Measurements from ENCODE around the gene HIVEP3. TPM values are rescaled to one million over a fixed set of nuclear protein-coding genes. Genes with fewer than 3 reads are reported as not detected.
A peak's percentile ranks its signal among the peaks of the same experiment; 100 is the strongest.

HIVEP3 gene
- total RNA-seq, 8 experiments from 2014 or later: 3.1 to 8.0 (median 4.6) TPM

- in situ Hi-C loops (cut with MboI; ENCODE audit: low pct_unique_long_range_greater_than_20kb in 2 of 9, low sequenced_read_pairs in 9 of 9, unreplicated experiment in 9 of 9): loop anchor here in 4 of 9 experiments (25.0 kb wide), 3 partner anchors 205 to 580 kb away; partner anchors contain the start of genes GUCA2A (in 2 of the 4) and GUCA2B (in 2 of the 4)
- Histone ChIP-seq H3K4me3 (no peak overlapping the region), H3K4me1 (replicated peaks in 1 of 2) (no peaks in the 10 kb centered on the region), H3K27ac (no peak overlapping the region)
- WGBS, 10 experiments: 40 to 100% (median 92%) methylated on average over 1 to 10 of the region's 10 CpGs; no CpG with 5 or more reads in 5 of the 10 experiments
- ATAC-seq (replicated peaks in 6 of 8): no peak
Observed at GRCh38 chr1:41582004-41582325, 336.8 kb downstream of the HIVEP3 start.

- Histone ChIP-seq H3K27ac (no peak overlapping the region), H3K4me3 (no peak overlapping the region), H3K4me1 (replicated peaks in 1 of 2) (no peaks in the 10 kb centered on the region)
- WGBS, 10 experiments: 67 to 100% (median 87%) methylated on average over 1 to 16 of the region's 19 CpGs; no CpG with 5 or more reads in 4 of the 10 experiments
- no peak for ATAC-seq (replicated peaks in 6 of 8)
- in situ Hi-C loops (cut with MboI; ENCODE audit: low pct_unique_long_range_greater_than_20kb in 2 of 9, low sequenced_read_pairs in 9 of 9, unreplicated experiment in 9 of 9): loop anchor here in 4 of 9 experiments (25.0 kb wide), 3 partner anchors 206 to 581 kb away; partner anchors contain the start of genes GUCA2A (in 2 of the 4) and GUCA2B (in 2 of the 4)
Observed at GRCh38 chr1:41581216-41582003, 337.3 kb downstream of the HIVEP3 start.

- in situ Hi-C loops (cut with MboI; ENCODE audit: low pct_unique_long_range_greater_than_20kb in 2 of 9, low sequenced_read_pairs in 9 of 9, unreplicated experiment in 9 of 9): loop anchor here in 4 of 9 experiments (25.0 kb wide), 3 partner anchors 207 to 582 kb away; partner anchors contain the start of genes GUCA2A (in 2 of the 4) and GUCA2B (in 2 of the 4)
Observed at GRCh38 chr1:41580520-41581172, 338.1 kb downstream of the HIVEP3 start.

DNA sequence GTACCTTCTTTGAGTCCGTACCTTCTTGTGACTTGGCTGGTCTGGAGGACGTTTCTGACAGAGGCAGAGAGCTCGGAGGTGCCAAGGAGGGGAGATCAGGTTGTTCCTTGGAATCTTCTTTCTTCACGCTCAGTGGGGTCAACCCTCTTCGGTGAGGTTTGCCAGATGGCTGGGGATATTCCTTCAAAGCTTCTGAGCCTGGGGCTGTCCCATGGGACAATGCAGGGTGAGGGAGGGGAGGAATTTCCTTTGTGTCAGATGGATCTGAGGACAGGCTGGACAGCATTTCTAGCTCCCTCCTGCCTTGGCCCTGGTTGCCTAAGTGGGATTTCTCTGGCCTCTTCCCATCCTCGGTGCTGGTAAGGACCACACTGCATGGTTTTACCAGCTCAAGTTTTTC is 338.7 kb downstream of the HIVEP3 start:
- Histone ChIP-seq H3K4me3 (no peak overlapping the region), H3K4me1 (replicated peaks in 1 of 2) (no peaks in the 10 kb centered on the region), H3K27ac (no peak overlapping the region)
- no peak for ATAC-seq (replicated peaks in 6 of 8)
- in situ Hi-C loops (cut with MboI; ENCODE audit: low pct_unique_long_range_greater_than_20kb in 2 of 9, low sequenced_read_pairs in 9 of 9, unreplicated experiment in 9 of 9): loop anchor here in 4 of 9 experiments (25.0 kb wide), 3 partner anchors 207 to 582 kb away; partner anchors contain the start of genes GUCA2A (in 2 of the 4) and GUCA2B (in 2 of the 4)
- 73 to 100% (median 85%) methylated on average over 1 to 5 of the region's 6 CpGs; no CpG with 5 or more reads in 3 of the 10 experiments for WGBS, 10 experiments

More at GRCh38 chr1:41580520-41581172, 338.1 kb downstream of the HIVEP3 start:
- Histone ChIP-seq H3K27ac (no peak overlapping the region), H3K4me3 (no peak overlapping the region), H3K4me1 (replicated peaks in 1 of 2) (no peaks in the 10 kb centered on the region)
- ATAC-seq (replicated peaks in 6 of 8): no peak
- WGBS, 10 experiments: 65 to 100% (median 90%) methylated on average over 2 to 4 of the region's 7 CpGs; no CpG with 5 or more reads in 7 of the 10 experiments

DNA sequence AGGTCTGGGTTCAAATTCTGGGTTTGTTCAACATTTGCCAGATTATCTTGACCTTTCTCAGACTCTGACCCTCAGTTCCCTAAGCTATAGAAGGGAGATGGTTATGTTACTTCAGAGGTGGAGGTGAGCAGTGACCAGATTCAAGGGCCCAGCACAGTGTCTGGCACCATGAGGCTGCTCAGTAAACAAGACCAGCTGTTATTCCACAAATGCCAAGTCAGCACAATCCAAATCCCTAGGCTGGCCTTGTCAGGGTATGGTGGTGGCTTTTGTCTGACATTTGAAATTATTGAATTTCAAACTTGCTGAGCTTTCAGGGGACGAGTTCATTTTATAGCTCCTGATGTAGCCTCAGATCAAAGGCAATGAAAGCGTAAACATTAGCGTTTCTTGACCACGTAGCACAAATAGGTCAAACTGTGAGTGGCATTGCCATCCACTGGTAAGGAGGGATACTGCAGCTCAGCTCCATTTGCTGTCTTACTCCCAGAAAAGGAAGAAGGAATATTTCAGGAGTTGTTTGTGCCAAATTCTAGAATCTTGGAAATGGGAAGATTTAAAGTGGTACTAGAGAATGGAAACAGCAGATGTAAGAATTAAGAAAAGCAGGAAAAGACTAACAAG is 339.9 kb downstream of the HIVEP3 start:
- in situ Hi-C loops (cut with MboI; ENCODE audit: low pct_unique_long_range_greater_than_20kb in 2 of 9, low sequenced_read_pairs in 9 of 9, unreplicated experiment in 9 of 9): loop anchor here in 4 of 9 experiments (25.0 kb wide), 3 partner anchors 208 to 583 kb away; partner anchors contain the start of genes GUCA2A (in 2 of the 4) and GUCA2B (in 2 of the 4)
- ATAC-seq (replicated peaks in 6 of 8): peak in 1 of 8 experiments; percentile 34

DNA sequence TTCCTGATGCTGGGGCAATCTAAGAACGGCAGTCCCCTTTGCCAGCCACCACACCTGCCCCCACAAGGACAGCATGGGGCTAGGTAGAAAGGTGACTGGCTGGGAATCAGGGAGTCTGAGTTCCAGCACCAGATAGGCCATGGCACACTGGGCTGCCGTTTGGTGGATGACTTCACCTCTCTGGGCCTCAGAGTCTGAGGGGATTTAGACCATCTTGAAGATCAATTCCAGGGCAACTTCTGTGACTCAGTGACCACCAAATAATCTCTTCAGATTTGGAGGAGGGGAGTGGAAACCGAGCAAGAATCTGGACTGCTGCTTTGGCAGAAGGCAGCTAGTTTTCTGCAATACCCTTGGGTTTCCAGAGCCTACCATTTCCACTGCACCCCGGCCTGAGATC is 342.1 kb downstream of the HIVEP3 start:
- no peak overlapping the region for H3K27ac ChIP-seq
- peaks cover 0 to 5% of the 10 kb centered on the region in 2 donors for H3K4me1 ChIP-seq (replicated peaks in 1 of 2)
- in situ Hi-C loops (cut with MboI; ENCODE audit: low pct_unique_long_range_greater_than_20kb in 2 of 9, low sequenced_read_pairs in 9 of 9, unreplicated experiment in 9 of 9): loop anchor here in 4 of 9 experiments (25.0 kb wide), 3 partner anchors 211 to 586 kb away; partner anchors contain the start of genes GUCA2A (in 2 of the 4) and GUCA2B (in 2 of the 4)
- WGBS, 10 experiments: 20 to 100% (median 60%) methylated on average over 1 to 4 of the region's 4 CpGs; no CpG with 5 or more reads in 3 of the 10 experiments
- no peak for ATAC-seq (replicated peaks in 6 of 8)
- no peak overlapping the region for H3K4me3 ChIP-seq

More for the DNA sequence above, 339.9 kb downstream of the HIVEP3 start:
- H3K4me1 ChIP-seq (replicated peaks in 1 of 2): peaks cover 0 to 4% of the 10 kb centered on the region in 2 donors
- H3K27ac ChIP-seq: no peak overlapping the region
- no peak overlapping the region for H3K4me3 ChIP-seq
- 57 to 84% (median 72%) methylated on average over 1 to 4 of the region's 4 CpGs; no CpG with 5 or more reads in 1 of the 10 experiments for WGBS, 10 experiments

- peaks cover 0 to 5% of the 10 kb centered on the region in 2 donors for H3K4me1 ChIP-seq (replicated peaks in 1 of 2)
- in situ Hi-C loops (cut with MboI; ENCODE audit: low pct_unique_long_range_greater_than_20kb in 2 of 9, low sequenced_read_pairs in 9 of 9, unreplicated experiment in 9 of 9): loop anchor here in 4 of 9 experiments (25.0 kb wide), 3 partner anchors 211 to 586 kb away; partner anchors contain the start of genes GUCA2A (in 2 of the 4) and GUCA2B (in 2 of the 4)
- 47 to 100% (median 55%) methylated on average over 1 to 3 of the region's 3 CpGs; no CpG with 5 or more reads in 6 of the 10 experiments for WGBS, 10 experiments
- no peak for ATAC-seq (replicated peaks in 6 of 8)
- no peak overlapping the region for H3K4me3 ChIP-seq
- H3K27ac ChIP-seq: no peak overlapping the region
Observed at GRCh38 chr1:41576206-41576605, 342.5 kb downstream of the HIVEP3 start.

- H3K27ac ChIP-seq: no peak overlapping the region
- in situ Hi-C loops (cut with MboI; ENCODE audit: low pct_unique_long_range_greater_than_20kb in 2 of 9, low sequenced_read_pairs in 9 of 9, unreplicated experiment in 9 of 9): loop anchor here in 5 of 9 experiments (25.0 kb wide), 4 partner anchors 212 to 1512 kb away; partner anchors contain the start of genes GUCA2A (in 2 of the 5) and GUCA2B (in 2 of the 5)
Observed at GRCh38 chr1:41574842-41575241, 343.9 kb downstream of the HIVEP3 start.

DNA sequence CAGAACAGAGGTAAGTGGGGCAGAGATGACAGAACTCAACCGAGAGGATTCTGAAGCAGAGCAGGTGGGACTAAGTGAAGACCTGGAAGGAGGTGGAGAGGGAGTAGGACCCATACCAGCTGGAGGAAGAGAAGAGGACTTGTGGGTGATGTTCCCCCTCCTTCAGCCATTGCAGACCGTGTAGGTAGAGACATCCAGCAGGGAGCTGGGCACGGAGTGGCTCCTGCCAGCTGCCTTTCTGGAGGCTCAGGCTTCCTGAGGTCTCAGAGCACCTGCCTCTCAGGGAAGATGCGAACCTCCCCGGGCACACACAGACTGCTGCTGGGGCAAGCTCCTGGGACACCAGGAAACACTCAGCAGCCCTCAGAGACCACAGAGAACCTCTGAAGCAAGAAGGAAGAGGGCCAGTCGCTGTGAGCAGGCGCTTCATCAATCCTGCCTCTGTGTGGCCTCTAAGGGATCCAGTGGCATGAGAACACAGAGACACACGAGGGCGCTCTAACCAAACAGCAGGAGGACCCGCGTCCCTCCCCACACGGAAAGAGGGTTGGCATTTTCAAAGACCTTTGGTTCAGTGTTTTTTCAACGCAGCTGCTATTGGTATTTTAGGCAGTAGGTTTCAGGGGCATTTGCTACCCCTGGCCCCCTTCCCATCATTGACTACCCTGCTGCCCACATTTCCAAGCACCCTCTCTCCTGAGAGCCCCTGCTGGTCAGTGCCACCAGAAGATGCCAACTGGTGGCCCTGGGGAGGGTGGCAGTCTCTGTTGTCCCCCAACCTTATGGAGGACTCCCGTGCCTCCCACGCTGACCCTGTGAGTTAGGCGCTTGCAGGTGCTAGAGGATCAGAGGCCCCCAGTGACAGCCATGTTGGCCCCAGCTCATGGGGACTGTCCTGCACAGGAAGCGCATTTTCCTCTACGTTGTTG is 344.7 kb downstream of the HIVEP3 start:
- ATAC-seq (replicated peaks in 6 of 8): peak; percentile 95 to 100 (median 99)
- Histone ChIP-seq H3K4me1 (replicated peaks in 1 of 2) (peaks cover 0 to 5% of the 10 kb centered on the region in 2 donors), H3K4me3 (no peak overlapping the region), H3K27ac (no peak overlapping the region)
- 0 to 66% (median 29%) methylated on average over 1 to 17 of the region's 18 CpGs; no CpG with 5 or more reads in 3 of the 10 experiments for WGBS, 10 experiments
- in situ Hi-C loops (cut with MboI; ENCODE audit: low pct_unique_long_range_greater_than_20kb in 2 of 9, low sequenced_read_pairs in 9 of 9, unreplicated experiment in 9 of 9): loop anchor here in 2 of 9 experiments (25.0 kb wide), 2 partner anchors 563 to 1513 kb away; no protein-coding TSS in a partner anchor

More at GRCh38 chr1:41574842-41575241, 343.9 kb downstream of the HIVEP3 start:
- H3K4me3 ChIP-seq: no peak overlapping the region
- ATAC-seq (replicated peaks in 6 of 8): no peak
- H3K4me1 ChIP-seq (replicated peaks in 1 of 2): peaks cover 0 to 5% of the 10 kb centered on the region in 2 donors
- WGBS, 10 experiments: 19 to 100% (median 60%) methylated on average over 1 to 5 of the region's 5 CpGs; no CpG with 5 or more reads in 4 of the 10 experiments

DNA sequence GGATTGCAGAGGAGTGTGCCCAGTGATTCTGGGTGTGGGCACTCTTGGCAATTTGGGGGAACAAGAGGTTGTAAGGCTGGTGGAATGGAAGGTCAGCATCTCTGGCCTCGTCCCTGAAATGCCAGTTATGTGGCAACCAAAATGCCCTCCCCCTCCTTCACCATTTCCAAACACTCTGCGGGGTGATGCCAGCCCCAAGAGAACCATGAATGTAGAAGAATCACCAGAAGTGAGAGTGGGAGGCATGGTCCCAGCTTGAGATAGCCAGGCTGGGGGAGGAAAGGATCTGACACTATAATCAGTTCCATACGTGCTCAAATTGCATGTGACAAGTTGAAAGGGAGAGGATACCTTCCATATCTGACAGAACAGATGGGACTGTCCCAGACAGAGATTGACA is 345.5 kb downstream of the HIVEP3 start:
- ATAC-seq (replicated peaks in 6 of 8): no peak
- in situ Hi-C loops (cut with MboI; ENCODE audit: low pct_unique_long_range_greater_than_20kb in 2 of 9, low sequenced_read_pairs in 9 of 9, unreplicated experiment in 9 of 9): loop anchor here in 2 of 9 experiments (25.0 kb wide), 2 partner anchors 564 to 1514 kb away; no protein-coding TSS in a partner anchor
- H3K4me3 ChIP-seq: no peak overlapping the region
- H3K27ac ChIP-seq: no peak overlapping the region
- 20 to 100% (median 78%) methylated on average over 1 to 3 of the region's 3 CpGs; no CpG with 5 or more reads in 1 of the 10 experiments for WGBS, 10 experiments
- peaks cover 0 to 5% of the 10 kb centered on the region in 2 donors for H3K4me1 ChIP-seq (replicated peaks in 1 of 2)

GRCh38 chr1:41572224-41572623 is 346.5 kb downstream of the HIVEP3 start:
- in situ Hi-C loops (cut with MboI; ENCODE audit: low pct_unique_long_range_greater_than_20kb in 2 of 9, low sequenced_read_pairs in 9 of 9, unreplicated experiment in 9 of 9): loop anchor here in 2 of 9 experiments (25.0 kb wide), 2 partner anchors 565 to 1515 kb away; no protein-coding TSS in a partner anchor
- no peak overlapping the region for H3K4me3 ChIP-seq
- no peak overlapping the region for H3K27ac ChIP-seq
- WGBS, 10 experiments: 60 to 100% (median 72%) methylated on average over 1 to 5 of the region's 5 CpGs; no CpG with 5 or more reads in 5 of the 10 experiments
- ATAC-seq (replicated peaks in 6 of 8): no peak
- peaks cover 0 to 5% of the 10 kb centered on the region in 2 donors for H3K4me1 ChIP-seq (replicated peaks in 1 of 2)
